HG02798 (cell line): ENCODE measurements around the gene P3H3.

Experiments used
- ATAC-seq: cut with Tn5 transposase; IDR thresholded peaks from one replicate; pipeline ENCODE4 v1.9.1; 2021; ENCODE audit warnings: mild to moderate bottlenecking; ENCODE audit not compliant: unreplicated experiment, poor library complexity

The P3H3 gene

DNA sequence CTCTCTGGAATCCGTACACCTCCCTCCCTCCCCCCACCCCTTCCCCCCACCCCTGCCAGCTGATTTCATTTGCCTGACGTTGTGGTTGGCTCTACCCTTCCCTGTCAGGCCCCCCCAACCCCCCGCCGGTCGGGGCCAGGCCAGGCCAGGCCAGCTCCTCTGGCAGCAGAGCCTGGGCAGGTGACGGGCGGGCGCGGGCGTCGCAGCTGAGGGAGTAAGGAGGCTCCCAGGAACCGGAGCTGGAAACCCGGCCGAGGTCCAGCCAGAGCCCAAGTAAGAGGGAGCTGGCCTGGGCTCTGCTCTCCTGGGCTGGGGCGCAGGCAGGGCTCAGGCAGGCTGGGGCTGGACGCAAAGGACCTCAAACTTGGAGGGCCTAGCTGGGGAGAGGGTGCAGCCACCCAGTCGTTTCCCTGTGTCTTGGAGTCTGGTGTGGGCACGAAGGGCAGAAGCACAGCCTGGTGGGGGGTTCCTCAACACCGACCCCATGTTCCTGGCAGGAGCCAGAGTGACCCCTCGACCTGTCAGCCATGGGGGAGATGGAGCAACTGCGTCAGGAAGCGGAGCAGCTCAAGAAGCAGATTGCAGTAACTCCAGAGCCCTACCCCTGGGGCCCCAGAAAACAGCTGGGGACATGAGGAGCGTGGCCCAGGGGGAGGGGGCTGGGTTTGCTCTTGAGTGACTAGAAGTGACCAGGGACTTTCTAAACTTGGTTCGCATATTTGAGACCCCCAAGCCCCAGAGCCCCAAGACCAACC is 12.7 kb downstream of the P3H3 start, which contains the start of gene GNB3:
GNB3 (plus strand) TSS at position 165 of the 755 bp plus-strand sequence; CDS start at position 528, 363 bp downstream.
- ATAC-seq: no peak

DNA sequence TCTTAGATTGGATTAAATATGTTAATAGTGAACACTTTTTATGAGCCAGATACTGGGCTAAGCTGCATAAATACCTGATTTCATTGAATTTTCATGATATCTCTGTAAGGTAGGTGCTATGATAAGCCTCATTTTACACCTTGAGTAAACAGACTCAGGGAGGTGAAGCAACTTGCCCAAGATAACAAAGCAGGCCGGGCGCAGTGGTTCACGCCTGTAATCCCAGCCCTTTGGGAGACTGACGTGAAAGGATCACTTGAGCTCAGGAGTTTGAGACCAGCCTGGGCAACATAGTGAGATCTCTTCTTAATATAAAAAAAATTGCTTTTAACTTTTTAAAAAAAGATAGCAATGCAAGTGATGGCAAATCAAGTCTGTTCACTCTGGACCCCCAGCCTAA is 13.9 kb downstream of the P3H3 start:
- ATAC-seq: no peak

DNA sequence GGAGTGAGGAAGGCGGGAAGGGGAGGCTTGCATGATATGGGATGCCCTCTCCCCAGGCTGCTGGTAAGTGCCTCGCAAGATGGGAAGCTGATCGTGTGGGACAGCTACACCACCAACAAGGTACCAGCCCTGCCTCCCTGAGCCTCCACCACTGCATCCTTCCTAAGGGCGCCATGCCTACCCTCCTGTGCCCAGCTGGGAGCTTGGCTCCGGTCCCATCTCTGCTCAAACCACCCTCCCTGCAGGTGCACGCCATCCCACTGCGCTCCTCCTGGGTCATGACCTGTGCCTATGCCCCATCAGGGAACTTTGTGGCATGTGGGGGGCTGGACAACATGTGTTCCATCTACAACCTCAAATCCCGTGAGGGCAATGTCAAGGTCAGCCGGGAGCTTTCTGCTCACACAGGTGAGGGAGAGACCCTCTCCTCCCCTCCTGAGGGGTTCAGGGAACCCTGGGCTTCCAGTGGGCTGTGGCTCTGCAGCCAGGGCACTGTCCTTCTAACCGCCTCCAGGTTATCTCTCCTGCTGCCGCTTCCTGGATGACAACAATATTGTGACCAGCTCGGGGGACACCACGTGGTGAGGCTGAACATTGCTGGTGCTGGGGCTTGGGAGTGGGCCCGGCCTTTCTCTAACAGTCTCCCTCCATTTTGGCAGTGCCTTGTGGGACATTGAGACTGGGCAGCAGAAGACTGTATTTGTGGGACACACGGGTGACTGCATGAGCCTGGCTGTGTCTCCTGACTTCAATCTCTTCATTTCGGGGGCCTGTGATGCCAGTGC is 15.1 kb downstream of the P3H3 start:
- ATAC-seq: no peak

DNA sequence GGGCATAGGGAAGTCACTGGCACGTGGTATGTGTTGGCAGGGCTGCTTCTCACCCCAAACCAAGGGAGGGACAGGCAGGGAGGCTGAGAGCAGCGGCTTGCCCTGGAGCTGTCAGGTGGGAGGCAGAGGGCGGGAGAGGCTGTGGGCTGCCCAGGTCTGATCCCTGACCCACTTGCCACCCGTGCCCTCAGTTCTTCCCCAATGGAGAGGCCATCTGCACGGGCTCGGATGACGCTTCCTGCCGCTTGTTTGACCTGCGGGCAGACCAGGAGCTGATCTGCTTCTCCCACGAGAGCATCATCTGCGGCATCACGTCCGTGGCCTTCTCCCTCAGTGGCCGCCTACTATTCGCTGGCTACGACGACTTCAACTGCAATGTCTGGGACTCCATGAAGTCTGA is 17.2 kb downstream of the P3H3 start:
- ATAC-seq: no peak

DNA sequence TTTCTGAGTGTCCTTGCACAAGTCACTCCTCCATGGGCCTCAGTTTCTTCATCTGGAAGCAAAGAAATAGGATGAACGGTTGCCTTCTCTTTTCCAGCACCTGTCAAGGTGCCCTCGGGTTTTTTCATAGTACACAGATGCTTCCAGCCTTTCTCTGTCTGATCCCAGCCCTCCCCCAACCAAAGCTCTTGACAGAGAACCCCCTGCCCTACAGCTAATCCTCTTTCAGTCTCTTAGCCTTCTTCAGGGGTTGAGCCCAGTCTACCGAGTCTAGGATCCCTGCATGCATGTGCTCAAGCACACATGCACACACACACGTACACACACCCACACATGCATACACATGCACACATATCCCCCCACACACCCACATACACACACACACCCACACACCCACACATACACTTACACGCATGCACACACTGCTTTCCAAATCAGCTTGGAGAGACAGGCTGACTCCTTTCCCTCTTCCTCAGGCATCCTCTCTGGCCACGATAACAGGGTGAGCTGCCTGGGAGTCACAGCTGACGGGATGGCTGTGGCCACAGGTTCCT is 18.2 kb downstream of the P3H3 start:
- ATAC-seq: no peak

DNA sequence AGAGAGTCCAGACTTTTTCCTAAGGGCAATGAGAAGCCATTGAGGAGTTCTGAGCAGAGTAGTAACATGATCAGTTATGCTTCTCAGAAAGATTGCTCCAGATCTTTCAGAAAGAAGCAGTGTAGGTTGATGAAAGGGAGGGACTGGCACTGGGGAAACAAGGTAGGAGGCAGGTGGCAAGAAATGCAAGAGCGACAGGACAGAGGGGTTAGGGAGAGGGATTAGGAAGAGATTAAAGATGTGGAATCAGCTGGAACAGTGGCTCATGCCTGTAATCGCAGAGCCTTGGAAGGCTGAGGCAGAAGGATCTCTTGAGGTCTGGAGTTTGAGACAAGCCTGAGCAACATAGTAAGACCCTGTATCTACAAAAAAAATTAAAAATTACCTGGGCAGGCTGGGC is 19.5 kb downstream of the P3H3 start:
- ATAC-seq: no peak

DNA sequence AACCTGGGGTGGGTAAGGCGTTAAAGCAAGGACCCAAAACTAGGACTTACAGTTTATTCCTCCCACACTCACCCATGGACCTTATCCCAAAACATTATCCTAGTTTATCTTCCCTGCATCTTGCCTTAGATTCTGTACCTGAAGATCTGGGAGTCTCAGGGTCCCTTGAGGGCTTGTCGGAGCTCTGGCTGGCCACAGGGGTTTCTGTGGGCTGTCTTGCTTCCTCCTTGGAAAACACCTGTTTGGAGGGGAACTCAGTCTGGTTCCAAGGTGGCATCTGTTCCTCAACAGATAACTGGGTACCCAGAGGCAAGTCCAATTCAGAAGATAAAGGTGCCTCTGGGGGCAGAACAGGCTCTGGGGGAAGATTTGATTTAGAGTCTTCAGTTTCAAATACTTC is 21.2 kb downstream of the P3H3 start:
- no peak for ATAC-seq

DNA sequence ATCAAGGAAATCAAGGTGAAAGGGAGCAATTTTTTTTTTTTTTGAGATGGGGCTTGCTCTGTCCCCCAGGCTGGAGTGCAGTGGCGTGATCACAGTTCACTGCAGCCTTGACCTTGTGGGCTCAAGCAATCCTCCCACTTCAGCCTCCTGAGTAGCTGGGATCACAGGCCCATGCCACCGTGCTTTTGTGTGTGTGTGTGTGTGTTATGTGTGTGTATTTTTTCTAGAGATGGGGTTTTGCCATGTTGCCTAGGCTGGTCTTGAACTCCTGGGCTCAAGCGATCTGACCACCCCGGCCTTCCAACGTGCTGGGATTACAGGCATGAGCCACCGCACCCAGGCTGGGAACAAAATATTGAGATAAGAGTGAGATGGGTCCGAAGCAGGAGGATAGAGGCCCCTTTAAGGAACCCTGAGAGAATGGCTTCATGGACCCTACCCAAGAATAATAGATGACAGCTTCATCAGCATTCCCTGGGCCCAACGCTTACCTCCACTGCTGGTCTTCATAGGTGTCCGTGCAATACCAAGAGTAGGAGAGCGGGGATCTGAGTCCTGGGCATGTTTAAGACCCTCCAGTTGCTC is 21.9 kb downstream of the P3H3 start:
- ATAC-seq: no peak

DNA sequence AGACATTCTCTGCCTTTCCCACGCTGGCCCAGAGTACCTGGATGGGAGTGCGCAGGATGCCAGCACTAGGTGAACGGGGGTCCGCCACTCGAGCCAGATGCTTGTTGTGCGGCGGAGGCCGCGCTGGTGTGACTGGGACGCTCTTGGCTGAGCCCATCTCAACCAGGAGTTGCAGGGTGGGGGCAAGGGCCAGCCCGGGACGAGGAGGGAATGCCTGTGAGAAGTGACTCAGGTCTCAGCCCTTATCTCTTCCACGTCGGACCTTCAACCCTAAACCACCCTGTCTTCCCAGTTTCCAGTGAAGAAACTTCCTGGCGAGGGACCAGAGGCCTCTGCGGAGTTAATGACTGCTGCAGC is 22.6 kb downstream of the P3H3 start:
- ATAC-seq: no peak

DNA sequence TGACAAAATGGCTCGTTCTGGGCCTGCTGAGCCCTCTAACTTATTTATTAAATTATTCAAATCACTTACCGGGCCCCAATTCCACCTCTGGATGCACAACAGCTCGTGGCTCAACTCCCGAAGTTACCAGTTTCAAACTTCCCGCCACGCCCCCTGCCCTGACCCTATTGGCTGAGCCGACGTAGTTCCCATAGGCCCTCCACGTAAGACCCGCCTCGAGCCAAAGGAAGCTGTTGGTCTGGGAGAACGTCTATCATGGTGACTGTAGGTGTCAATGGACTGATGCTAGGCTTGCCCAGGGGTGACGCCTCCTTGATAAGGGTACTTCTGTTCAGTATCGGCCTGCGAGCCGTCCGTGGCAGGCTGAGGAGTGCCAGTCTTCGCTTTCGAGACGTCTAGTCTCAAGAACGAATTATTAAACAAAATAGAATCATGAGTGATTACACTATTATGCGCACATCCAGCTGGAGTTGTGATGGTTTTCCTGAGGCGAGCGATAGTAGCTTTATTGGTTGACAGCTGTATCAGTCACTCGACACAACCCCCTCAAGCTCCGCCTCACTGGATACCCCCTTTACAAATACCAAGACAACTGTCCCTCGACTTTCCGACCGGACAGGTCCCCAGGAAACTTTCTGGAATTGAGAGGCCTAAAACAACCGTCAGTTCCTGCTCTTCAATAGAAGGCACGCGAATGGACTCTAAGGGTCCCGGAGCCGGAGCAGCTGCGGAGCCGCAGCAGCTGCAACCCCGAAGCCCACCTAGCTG is 23.1 kb downstream of the P3H3 start, which contains the start of gene CDCA3:
CDCA3 (minus strand) TSS at position 134 of the 768 bp plus-strand sequence. CDS start 334 bp downstream, outside the sequence.
- peak; percentile 51 for ATAC-seq

DNA sequence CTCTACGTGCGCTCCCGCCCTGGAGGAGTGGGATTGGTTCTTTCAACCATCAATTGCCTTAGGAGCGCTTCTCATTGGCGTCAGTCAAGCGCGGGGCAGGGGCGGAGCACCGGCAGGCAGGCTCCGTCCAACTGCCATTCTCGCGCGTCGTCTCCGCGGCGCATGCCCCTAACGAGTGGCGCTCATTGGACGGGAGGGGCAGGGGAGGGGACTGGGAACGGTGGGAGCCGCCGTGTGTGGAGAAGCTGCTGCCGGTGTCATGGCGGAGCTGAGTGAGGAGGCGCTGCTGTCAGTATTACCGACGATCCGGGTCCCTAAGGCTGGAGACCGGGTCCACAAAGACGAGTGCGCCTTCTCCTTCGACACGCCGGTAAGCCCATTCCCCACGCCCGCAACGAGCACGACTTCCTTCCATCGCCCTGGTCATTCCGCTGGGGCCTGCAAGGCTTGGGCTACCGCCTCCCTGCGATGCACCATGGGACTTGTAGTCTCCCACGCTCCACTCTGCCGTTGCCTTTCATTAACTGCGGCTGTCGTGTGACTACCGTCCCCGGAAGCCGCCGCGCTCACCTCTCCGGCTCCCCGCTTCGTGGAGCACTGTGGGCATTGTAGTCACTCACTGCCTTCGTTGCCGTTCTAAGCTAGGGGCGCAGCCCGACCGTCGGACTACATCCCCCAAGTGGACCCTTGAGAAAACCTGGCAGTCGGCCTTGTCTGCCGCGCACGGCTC is 23.9 kb downstream of the P3H3 start, which contains the start of gene USP5:
USP5 (plus strand) TSS at position 230 of the 730 bp plus-strand sequence; CDS start at position 260, 30 bp downstream.
- peak; percentile 78 for ATAC-seq

DNA sequence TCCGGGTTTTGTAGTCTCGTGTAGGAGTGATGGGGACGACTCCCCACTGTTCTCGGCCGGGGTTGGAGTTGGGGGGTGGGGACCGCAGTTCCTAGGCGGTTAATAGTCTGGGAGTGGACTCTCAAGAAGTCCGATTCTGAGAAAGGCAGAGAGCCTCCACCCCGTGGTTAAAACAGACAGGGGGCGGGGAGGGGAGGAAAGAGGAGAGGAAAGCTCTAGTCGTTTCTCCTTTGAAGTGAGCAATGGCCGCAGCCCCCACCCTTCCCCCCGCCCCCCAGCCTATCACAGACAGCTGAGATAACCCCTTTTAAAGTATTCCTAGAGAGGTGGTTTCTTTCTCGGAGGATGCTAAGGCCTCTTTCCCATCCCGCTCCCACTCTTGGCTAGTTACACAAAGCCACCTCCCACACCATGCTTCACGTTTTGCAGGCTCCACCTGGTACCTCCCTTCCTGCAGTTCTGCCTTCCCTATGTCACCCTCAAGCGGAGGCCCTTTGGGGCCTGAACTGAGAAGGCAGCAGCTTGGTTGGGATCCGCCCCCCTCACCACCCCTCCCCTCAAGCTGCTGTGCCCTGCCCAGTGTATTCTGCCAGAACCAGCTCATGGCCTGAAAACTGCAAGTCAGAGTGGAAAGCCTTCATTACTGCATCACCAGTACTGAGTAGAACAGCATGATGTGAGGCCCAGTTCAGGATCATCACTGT is 24.6 kb downstream of the P3H3 start:
- ATAC-seq: no peak

DNA sequence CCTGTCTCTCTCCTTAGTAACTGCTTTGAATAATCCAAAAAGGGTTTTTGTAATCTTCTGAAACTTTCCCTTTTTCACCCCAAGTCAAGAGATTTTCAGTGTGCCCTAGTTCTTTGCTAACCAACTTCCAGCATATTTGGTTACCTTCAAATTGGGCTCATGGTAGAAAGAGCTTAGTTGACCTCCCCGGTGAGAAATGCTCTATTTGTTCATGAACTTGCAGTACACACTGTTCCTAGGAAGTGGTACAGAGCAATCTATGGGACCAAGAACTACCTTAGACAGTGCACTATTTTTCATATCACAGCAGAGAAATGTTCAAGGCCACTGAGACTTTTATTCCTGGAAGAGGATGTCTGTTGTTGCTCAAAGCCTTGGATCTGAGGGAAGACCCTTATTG is 25.4 kb downstream of the P3H3 start:
- no peak for ATAC-seq

DNA sequence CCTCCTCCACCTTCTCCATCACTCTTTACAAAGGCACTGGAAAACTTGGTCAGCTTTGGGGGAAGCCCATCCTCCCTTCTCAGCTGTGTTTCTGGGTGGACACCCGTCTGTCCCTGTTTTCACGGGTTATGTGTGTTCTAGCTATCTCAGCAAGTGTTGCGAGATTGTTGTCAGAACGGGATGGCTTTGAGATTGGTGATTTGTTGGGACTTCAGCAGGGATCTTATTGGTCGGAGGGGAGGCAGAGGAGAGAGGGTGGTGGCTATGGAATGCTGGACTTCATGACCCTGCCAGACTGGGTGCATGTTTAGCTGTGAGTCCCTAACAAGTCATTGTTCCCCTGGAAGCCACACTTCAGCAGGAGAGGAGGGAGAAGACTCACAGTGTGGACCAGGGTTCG is 25.8 kb downstream of the P3H3 start:
- ATAC-seq: no peak

DNA sequence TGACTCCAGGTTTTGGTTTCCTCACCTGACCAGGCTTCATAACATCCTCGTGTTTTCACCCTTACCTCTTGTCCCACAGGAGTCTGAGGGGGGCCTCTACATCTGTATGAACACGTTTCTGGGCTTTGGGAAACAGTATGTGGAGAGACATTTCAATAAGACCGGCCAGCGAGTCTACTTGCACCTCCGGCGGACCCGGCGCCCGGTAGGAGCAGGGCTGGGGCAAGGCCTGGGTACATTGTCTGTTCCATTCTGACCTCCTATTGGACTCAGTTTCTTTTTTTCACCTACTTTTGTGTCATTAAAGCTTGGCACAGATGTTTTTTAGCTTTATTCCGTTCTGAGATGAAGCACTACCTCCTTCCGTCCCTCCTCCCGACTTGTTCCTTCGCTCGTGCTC is 27.1 kb downstream of the P3H3 start:
- ATAC-seq: no peak

DNA sequence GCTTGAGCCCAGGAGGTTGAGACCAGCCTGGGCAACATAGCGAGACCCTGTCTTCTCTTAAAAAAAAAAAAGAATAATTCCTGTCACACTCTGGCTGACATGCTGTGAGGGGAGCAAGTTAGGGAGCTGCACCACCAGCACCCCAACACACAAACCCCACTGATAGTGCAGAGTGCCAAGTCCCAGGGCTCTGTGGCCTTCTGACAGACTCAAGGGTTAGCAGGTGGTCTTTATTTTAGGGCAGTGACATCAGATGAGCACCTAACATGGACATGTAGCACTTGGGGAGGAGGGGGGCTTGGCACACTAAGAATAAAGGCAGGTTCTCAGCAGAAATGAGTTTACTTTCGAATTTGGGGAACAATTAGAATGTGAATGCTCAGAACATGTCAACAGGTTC is 30.6 kb downstream of the P3H3 start:
- no peak for ATAC-seq

DNA sequence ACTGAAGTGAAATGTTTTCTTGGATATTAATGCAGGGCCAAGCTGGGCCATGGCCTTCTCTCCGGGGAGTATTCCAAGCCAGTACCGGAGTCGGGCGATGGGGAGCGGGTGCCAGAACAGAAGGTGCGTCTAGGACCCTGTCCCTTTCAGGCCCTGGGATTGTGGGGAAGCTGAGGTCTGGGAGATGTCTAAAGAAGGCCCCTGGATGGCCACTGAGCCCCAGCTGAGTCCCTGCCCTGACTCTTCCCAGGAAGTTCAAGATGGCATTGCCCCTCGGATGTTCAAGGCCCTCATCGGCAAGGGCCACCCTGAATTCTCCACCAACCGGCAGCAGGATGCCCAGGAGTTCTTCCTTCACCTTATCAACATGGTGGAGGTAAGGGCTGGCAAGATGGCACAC is 31.9 kb downstream of the P3H3 start:
- no peak for ATAC-seq

DNA sequence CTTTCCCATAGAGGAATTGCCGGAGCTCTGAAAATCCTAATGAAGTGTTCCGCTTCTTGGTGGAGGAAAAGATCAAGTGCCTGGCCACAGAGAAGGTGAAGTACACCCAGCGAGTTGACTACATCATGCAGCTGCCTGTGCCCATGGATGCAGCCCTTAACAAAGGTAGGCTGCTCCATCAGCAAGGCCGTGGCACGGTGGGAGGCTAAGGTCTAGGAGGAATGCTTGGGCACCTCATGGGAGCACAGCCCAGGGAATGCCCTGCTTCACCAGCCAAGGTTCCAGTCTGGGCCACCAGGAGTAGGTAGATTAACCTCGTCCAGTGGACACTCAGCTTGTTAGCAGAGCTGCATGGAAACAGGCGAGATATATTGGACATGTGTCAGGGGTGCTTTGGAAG is 32.7 kb downstream of the P3H3 start:
- ATAC-seq: no peak

DNA sequence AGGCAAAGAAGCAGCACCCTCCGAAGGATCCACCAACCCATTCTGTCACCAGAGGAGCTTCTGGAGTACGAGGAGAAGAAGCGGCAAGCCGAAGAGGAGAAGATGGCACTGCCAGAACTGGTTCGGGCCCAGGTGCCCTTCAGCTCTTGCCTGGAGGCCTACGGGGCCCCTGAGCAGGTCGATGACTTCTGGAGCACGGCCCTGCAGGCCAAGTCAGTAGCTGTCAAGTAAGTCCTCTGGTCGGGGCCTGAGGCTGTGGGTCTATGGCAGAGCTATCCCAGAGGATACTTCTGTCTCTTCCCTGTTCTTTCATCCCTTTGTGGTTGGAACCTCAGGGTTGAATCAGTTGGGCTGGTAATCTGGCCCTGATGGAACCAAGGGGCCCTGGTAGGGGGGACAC is 33.2 kb downstream of the P3H3 start:
- ATAC-seq: no peak
